HG03196 (cell line): ENCODE results near the gene PLET1.

Source experiments
- ATAC-seq: cut with Tn5 transposase; IDR thresholded peaks from one replicate; pipeline ENCODE4 v1.9.1; 2021; ENCODE audit not compliant: unreplicated experiment

Gene PLET1

GRCh38 chr11:112285841-112286311 lies 25.2 kb upstream of the PLET1 start:
- no peak for ATAC-seq

- ATAC-seq, result no peak
Measured at GRCh38 chr11:112281726-112282125, 21.1 kb upstream of the PLET1 start.

- no peak for ATAC-seq
Measured at GRCh38 chr11:112280268-112281126, 19.8 kb upstream of the PLET1 start.

- no peak for ATAC-seq
Measured at GRCh38 chr11:112279901-112280267, 19.2 kb upstream of the PLET1 start.

GRCh38 chr11:112278803-112279202 lies 18.1 kb upstream of the PLET1 start:
- no peak for ATAC-seq

GRCh38 chr11:112277941-112278340 lies 17.3 kb upstream of the PLET1 start:
- no peak for ATAC-seq

GRCh38 chr11:112277029-112277428 lies 16.4 kb upstream of the PLET1 start:
- no peak for ATAC-seq

- no peak for ATAC-seq
Measured at GRCh38 chr11:112274007-112274783, 13.5 kb upstream of the PLET1 start.

- no peak for ATAC-seq
Measured at GRCh38 chr11:112273066-112273465, 12.4 kb upstream of the PLET1 start.

- no peak for ATAC-seq
Measured at GRCh38 chr11:112271242-112271641, 10.6 kb upstream of the PLET1 start.

GRCh38 chr11:112270551-112271180 lies 10.0 kb upstream of the PLET1 start:
- ATAC-seq, result no peak

- ATAC-seq, result no peak
Measured at GRCh38 chr11:112269139-112269538, 8.5 kb upstream of the PLET1 start.

- ATAC-seq, result no peak
Measured at GRCh38 chr11:112268406-112268805, 7.7 kb upstream of the PLET1 start.

- ATAC-seq, result no peak
Measured at GRCh38 chr11:112267188-112267591, 6.5 kb upstream of the PLET1 start.

- no peak for ATAC-seq
Measured at GRCh38 chr11:112266410-112266778, 5.7 kb upstream of the PLET1 start.

- ATAC-seq, result no peak
Measured at GRCh38 chr11:112265659-112266409, 5.2 kb upstream of the PLET1 start.

GRCh38 chr11:112255067-112255720 lies 5.5 kb downstream of the PLET1 start:
- no peak for ATAC-seq

- ATAC-seq, result no peak
Measured at GRCh38 chr11:112253605-112254242, 6.9 kb downstream of the PLET1 start.

- ATAC-seq, result no peak
Measured at GRCh38 chr11:112249871-112250610, 10.6 kb downstream of the PLET1 start.
